ENCODE data around the gene EFEMP2.
A peak's percentile ranks its signal among the peaks of the same experiment; 100 is the strongest.

- TF ChIP-seq, protein P1, sequence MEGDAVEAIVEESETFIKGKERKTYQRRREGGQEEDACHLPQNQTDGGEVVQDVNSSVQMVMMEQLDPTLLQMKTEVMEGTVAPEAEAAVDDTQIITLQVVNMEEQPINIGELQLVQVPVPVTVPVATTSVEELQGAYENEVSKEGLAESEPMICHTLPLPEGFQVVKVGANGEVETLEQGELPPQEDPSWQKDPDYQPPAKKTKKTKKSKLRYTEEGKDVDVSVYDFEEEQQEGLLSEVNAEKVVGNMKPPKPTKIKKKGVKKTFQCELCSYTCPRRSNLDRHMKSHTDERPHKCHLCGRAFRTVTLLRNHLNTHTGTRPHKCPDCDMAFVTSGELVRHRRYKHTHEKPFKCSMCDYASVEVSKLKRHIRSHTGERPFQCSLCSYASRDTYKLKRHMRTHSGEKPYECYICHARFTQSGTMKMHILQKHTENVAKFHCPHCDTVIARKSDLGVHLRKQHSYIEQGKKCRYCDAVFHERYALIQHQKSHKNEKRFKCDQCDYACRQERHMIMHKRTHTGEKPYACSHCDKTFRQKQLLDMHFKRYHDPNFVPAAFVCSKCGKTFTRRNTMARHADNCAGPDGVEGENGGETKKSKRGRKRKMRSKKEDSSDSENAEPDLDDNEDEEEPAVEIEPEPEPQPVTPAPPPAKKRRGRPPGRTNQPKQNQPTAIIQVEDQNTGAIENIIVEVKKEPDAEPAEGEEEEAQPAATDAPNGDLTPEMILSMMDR (IDR thresholded peaks at IDR 0.05): peak; percentile 99
- TF ChIP-seq POLR2AphosphoS5 (IDR thresholded peaks at IDR 0.05; ENCODE audit: low read depth, low read length) (peak; percentile 96), TCF7L2 (IDR thresholded peaks at IDR 0.05; ENCODE audit: low read depth, low read length) (no peak)
- TF ChIP-seq, protein P2, sequence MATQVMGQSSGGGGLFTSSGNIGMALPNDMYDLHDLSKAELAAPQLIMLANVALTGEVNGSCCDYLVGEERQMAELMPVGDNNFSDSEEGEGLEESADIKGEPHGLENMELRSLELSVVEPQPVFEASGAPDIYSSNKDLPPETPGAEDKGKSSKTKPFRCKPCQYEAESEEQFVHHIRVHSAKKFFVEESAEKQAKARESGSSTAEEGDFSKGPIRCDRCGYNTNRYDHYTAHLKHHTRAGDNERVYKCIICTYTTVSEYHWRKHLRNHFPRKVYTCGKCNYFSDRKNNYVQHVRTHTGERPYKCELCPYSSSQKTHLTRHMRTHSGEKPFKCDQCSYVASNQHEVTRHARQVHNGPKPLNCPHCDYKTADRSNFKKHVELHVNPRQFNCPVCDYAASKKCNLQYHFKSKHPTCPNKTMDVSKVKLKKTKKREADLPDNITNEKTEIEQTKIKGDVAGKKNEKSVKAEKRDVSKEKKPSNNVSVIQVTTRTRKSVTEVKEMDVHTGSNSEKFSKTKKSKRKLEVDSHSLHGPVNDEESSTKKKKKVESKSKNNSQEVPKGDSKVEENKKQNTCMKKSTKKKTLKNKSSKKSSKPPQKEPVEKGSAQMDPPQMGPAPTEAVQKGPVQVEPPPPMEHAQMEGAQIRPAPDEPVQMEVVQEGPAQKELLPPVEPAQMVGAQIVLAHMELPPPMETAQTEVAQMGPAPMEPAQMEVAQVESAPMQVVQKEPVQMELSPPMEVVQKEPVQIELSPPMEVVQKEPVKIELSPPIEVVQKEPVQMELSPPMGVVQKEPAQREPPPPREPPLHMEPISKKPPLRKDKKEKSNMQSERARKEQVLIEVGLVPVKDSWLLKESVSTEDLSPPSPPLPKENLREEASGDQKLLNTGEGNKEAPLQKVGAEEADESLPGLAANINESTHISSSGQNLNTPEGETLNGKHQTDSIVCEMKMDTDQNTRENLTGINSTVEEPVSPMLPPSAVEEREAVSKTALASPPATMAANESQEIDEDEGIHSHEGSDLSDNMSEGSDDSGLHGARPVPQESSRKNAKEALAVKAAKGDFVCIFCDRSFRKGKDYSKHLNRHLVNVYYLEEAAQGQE (IDR thresholded peaks at IDR 0.05; ENCODE audit: insufficient read depth in 1 of 2, low read depth in 2 of 2, low read length in 1 of 2): 0 out of 4 replicates have a peak, but pooled peaks of 1 of the 2 experiments have one; percentile 58
These were observed 15.7 kb upstream of the EFEMP2 start, which contains the start of gene FIBP for GRCh38 chr11:65888163-65888814.

All from Panc1 (cell line).